ENCODE data around the gene MYCT1. TPM values are rescaled to one million over a fixed set of nuclear protein-coding genes. Genes with fewer than 3 reads are reported as not detected.
A peak's percentile ranks its signal among the peaks of the same experiment; 100 is the strongest.

MYCT1 gene
- total and polyA plus RNA-seq, 9 donors = 2.7 to 17.9 (median 6.3) TPM

- WGBS, 3 donors = 27 to 43% (median 38%) methylated on average over 1 of the region's 1 CpG
- TF ChIP-seq POLR2A (IDR thresholded peaks at IDR 0.05) = no peak
- peak; percentile 18 to 70 (median 43) for TF ChIP-seq CTCF (IDR thresholded peaks at IDR 0.05)
- TF ChIP-seq EP300 (IDR thresholded peaks at IDR 0.05) = no peak
- intact Hi-C loops (cut with DNase I) = loop anchor here in 2 of 4 donors (5.0 to 10.0 kb wide), 3 partner anchors 118 to 185 kb away; no protein-coding TSS in a partner anchor
- H3K9me3 ChIP-seq = no peaks in the 10 kb centered on the region
- H3K4me1 ChIP-seq (ENCODE audit: insufficient read depth) = no peaks in the 10 kb centered on the region
- H3K4me3 ChIP-seq = no peak overlapping the region
- H3K36me3 ChIP-seq = no peaks in the 10 kb centered on the region
- H3K27ac ChIP-seq = no peak overlapping the region
- H3K27me3 ChIP-seq = no peaks in the 10 kb centered on the region
- no peak for DNase-seq
Observed at GRCh38 chr6:152669895-152670294, 27.8 kb upstream of the MYCT1 start.

GRCh38 chr6:152671171-152671570, 26.5 kb upstream of the MYCT1 start:
- no peaks in the 10 kb centered on the region for H3K4me1 ChIP-seq (ENCODE audit: insufficient read depth)
- no peaks in the 10 kb centered on the region for H3K9me3 ChIP-seq
- DNase-seq = no peak
- H3K4me3 ChIP-seq = no peak overlapping the region
- H3K27ac ChIP-seq = no peak overlapping the region
- WGBS, 3 donors = 24 to 30% (median 24%) methylated on average over 4 of the region's 4 CpGs
- no peaks in the 10 kb centered on the region for H3K27me3 ChIP-seq
- no peaks in the 10 kb centered on the region for H3K36me3 ChIP-seq
- intact Hi-C loops (cut with DNase I) = loop anchor here in 2 of 4 donors (5.0 to 10.0 kb wide), 3 partner anchors 119 to 186 kb away; no protein-coding TSS in a partner anchor
- TF ChIP-seq CTCF (IDR thresholded peaks at IDR 0.05) (no peak), EP300 (IDR thresholded peaks at IDR 0.05) (no peak), POLR2A (IDR thresholded peaks at IDR 0.05) (no peak)

- intact Hi-C loops (cut with DNase I) = loop anchor here in 2 of 4 donors (5.0 to 10.0 kb wide), 3 partner anchors 121 to 188 kb away; no protein-coding TSS in a partner anchor
- TF ChIP-seq POLR2A (IDR thresholded peaks at IDR 0.05) = no peak
- no peak for TF ChIP-seq EP300 (IDR thresholded peaks at IDR 0.05)
- TF ChIP-seq CTCF (IDR thresholded peaks at IDR 0.05) = no peak
- DNase-seq = no peak
Observed at GRCh38 chr6:152673236-152673635, 24.5 kb upstream of the MYCT1 start.

DNA sequence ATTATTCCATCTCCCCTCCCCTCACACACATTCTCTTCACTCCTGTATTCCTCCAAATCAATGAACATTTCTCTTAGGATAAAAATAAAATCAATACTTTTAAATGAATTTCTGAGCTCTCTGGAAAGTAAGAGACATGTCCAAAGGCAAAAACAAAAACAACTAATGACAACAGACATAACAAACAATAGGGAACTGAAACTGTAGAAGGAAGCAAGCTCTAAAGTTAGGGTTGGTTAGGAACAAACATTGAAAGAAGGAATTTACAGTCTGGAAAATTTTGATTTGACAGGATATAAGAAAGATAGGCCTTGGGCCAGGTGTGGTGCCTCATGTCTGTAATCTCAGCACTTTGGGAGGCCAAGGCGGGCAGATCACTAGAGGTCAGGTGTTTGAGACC, 17.5 kb upstream of the MYCT1 start:
- no peaks in the 10 kb centered on the region for H3K36me3 ChIP-seq
- no peak overlapping the region for H3K4me3 ChIP-seq
- H3K27me3 ChIP-seq = no peaks in the 10 kb centered on the region
- no peaks in the 10 kb centered on the region for H3K4me1 ChIP-seq (ENCODE audit: insufficient read depth)
- no peak for DNase-seq
- WGBS, 3 donors = 88 to 100% (median 89%) methylated on average over 1 of the region's 1 CpG
- H3K9me3 ChIP-seq = no peaks in the 10 kb centered on the region
- TF ChIP-seq POLR2A (IDR thresholded peaks at IDR 0.05) = no peak
- intact Hi-C loops (cut with DNase I) = no loop called here
- no peak overlapping the region for H3K27ac ChIP-seq

More at GRCh38 chr6:152673236-152673635, 24.5 kb upstream of the MYCT1 start:
- Histone ChIP-seq H3K27me3 (no peaks in the 10 kb centered on the region), H3K36me3 (no peaks in the 10 kb centered on the region), H3K4me1 (ENCODE audit: insufficient read depth) (no peaks in the 10 kb centered on the region), H3K4me3 (no peak overlapping the region), H3K9me3 (no peaks in the 10 kb centered on the region), H3K27ac (no peak overlapping the region)

GRCh38 chr6:152680879-152681517, 16.7 kb upstream of the MYCT1 start:
- 16 to 35% (median 22%) methylated on average over 3 of the region's 3 CpGs for WGBS, 3 donors
- Histone ChIP-seq H3K9me3 (no peaks in the 10 kb centered on the region), H3K4me3 (no peak overlapping the region), H3K4me1 (ENCODE audit: insufficient read depth) (no peaks in the 10 kb centered on the region), H3K27me3 (no peaks in the 10 kb centered on the region), H3K27ac (no peak overlapping the region), H3K36me3 (no peaks in the 10 kb centered on the region)
- no peak for DNase-seq
- no peak for TF ChIP-seq EP300 (IDR thresholded peaks at IDR 0.05)
- no peak for TF ChIP-seq CTCF (IDR thresholded peaks at IDR 0.05)
- TF ChIP-seq POLR2A (IDR thresholded peaks at IDR 0.05) = no peak
- intact Hi-C loops (cut with DNase I) = no loop called here

Measured in ovary (tissue), 9 donors.